ENCODE measurements around the gene CTDP1.

CTDP1 gene

GRCh38 chr18:79732721-79733025 is 53.1 kb downstream of the CTDP1 start:
- Histone ChIP-seq H3K4me1 (no peaks in the 10 kb centered on the region), H3K36me3 (peaks cover 86 to 100% (median 98%) of the 10 kb centered on the region in 11 experiments)

DNA sequence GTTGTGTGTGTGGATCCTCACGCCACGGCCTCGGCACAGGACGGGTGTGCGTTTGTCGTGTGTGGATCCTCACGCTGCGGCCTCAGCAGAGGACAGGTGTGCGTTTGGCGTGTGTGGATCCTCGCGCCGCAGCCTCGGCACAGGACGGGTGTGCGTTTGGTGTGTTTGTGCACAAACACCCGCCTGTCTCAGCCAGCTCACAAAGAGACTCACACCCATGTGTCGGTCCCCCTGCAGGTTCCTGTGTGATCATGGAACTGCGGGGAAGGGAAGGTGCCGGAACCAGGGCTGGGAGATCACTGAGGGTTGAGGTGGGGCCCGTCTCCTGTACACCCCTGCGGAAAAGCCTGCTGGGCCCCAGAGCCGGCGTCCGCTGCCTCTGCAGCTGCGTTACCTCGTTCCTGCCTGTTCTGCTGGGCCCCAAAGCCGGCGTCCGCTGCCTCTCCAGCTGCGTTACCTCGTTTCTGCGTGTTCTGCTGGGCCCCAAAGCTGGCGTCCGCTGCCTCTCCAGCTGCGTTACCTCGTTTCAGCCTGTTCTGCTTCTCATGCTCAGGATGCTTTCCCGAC is 53.6 kb downstream of the CTDP1 start:
- Histone ChIP-seq H4K20me1 (peaks cover 43 to 96% (median 78%) of the 10 kb centered on the region in 11 experiments; a peak in 21 of 22 replicates), H3K4me1 (no peaks in the 10 kb centered on the region), H3K36me3 (peaks cover 83 to 98% (median 96%) of the 10 kb centered on the region in 11 experiments)

More at GRCh38 chr18:79732721-79733025, 53.1 kb downstream of the CTDP1 start:
- no peak overlapping the region for H3K4me3 ChIP-seq
- peaks cover 43 to 96% (median 80%) of the 10 kb centered on the region in 11 experiments; a peak in 21 of 22 replicates for H4K20me1 ChIP-seq
- no peak overlapping the region for H3K4me2 ChIP-seq
- no peak overlapping the region for H3K27ac ChIP-seq
- H3K27me3 ChIP-seq, result peaks cover 0 to 14% (median 5%) of the 10 kb centered on the region in 11 experiments; a peak in 11 of 22 replicates
- no peak for TF ChIP-seq Cebpa-rat (IDR thresholded peaks at IDR 0.05)
- peaks cover 19 to 51% (median 24%) of the 10 kb centered on the region in 11 experiments for H3K9me3 ChIP-seq (replicated peaks in 1 of 11)
- H3K9ac ChIP-seq, result no peak overlapping the region

DNA sequence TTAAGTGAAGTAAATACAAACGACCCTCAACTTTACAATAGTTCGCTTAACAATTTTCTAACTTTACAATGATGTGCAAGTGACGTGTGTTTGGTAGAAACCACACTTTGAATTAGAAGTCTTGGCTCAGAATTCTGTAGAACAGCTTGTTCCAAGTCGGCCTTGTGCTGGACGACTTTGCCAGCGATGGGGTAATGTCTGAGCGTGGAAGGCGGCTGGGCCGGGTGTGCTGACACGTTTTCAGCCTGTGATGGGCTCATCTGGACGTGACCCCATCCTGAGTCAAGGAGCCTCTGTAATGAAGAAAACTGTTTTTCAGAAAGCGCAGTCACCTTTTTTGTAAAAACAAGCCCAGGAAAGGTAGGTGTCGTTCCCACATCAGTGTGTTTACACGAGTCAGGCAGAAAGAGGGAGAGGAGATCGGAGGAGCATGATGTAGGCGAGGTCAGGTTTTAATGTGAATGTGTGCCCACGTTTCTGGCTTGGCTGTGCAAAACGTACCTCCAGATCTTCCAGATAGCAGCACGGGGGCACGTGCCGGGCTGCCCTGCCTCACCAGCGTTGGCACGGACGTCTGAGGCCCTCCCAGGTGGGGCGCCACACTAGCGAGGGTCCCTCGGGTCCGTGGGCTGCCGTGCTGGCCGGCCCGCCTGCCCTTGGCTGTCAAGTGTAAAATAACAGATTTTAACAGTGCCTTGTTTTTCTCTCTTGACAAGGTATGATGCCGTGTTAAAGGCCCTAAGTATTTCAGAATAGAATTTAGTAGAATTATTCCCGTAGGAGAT is 54.6 kb downstream of the CTDP1 start:
- TF ChIP-seq Cebpa-rat (IDR thresholded peaks at IDR 0.05), result no peak
- H3K4me2 ChIP-seq, result no peak overlapping the region
- peaks cover 53 to 96% (median 78%) of the 10 kb centered on the region in 11 experiments; a peak in 21 of 22 replicates for H4K20me1 ChIP-seq
- H3K9ac ChIP-seq, result no peak overlapping the region
- H3K4me1 ChIP-seq, result no peaks in the 10 kb centered on the region
- peaks cover 0 to 28% (median 17%) of the 10 kb centered on the region in 11 experiments; a peak in 19 of 22 replicates for H3K27me3 ChIP-seq
- H3K4me3 ChIP-seq, result no peak overlapping the region
- H3K9me3 ChIP-seq (replicated peaks in 1 of 11), result peaks cover 19 to 45% (median 24%) of the 10 kb centered on the region in 11 experiments
- peaks cover 76 to 98% (median 96%) of the 10 kb centered on the region in 11 experiments for H3K36me3 ChIP-seq
- H3K27ac ChIP-seq, result no peak overlapping the region

More for the DNA sequence above, 53.6 kb downstream of the CTDP1 start:
- Histone ChIP-seq H3K27me3 (peaks cover 0 to 18% (median 8%) of the 10 kb centered on the region in 11 experiments; a peak in 18 of 22 replicates), H3K4me2 (no peak overlapping the region), H3K4me3 (no peak overlapping the region), H3K9me3 (replicated peaks in 1 of 11) (peaks cover 19 to 51% (median 24%) of the 10 kb centered on the region in 11 experiments), H3K9ac (no peak overlapping the region), H3K27ac (no peak overlapping the region)
- no peak for TF ChIP-seq Cebpa-rat (IDR thresholded peaks at IDR 0.05)

DNA sequence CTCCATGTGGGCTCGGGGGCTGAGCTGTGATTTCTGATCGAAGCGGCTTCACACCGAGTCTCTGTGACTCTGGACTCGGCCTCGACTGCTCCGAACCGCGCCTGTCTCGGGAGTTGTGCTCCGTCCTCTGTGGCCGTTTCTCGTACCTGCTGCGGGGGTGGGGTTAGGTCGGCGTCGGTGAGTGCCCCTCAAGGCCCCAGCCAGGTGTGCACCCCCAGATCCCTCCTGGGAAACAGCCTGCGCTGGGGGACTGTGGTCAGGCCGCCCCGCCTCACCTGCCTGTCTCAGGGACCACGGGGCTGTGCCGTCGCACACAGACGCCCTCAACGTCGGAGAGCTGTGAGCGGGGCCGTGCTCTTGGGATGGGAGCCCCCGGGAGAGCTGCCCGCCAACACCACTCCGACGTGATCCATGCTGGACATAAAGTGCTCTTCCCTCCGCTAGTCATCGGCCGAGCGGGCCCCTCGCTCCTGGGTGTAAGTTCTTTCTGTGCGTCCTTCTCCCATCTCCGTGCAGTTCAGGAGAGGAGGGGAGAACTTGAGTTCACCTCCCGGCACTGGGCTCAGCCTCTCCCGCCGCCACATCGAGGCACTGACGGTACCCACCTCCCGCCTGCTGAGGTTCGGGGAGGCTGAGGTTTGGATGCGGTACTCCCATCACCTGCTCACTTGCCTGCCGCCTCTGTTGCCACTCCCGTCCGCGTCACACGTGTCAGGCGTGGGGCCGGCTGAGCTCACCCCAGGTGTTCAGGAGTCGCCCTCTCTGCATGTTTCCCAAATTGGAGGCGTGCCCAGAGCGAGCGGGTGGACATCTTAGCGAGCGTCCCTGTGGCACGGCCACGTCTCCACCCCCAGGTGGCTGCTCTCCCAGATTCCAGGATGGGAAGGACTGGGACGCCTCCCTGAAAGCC is 55.7 kb downstream of the CTDP1 start:
- Histone ChIP-seq H3K4me1 (peaks cover under 1 to 4% (median 3%) of the 10 kb centered on the region in 10 experiments; a peak in 19 of 20 replicates), H3K9me3 (replicated peaks in 1 of 11) (peaks cover 19 to 33% (median 22%) of the 10 kb centered on the region in 11 experiments), H3K27me3 (peaks cover 0 to 35% (median 24%) of the 10 kb centered on the region in 11 experiments; a peak in 19 of 22 replicates), H3K27ac (no peak overlapping the region), H4K20me1 (peaks cover 61 to 96% (median 82%) of the 10 kb centered on the region in 11 experiments; a peak in 21 of 22 replicates), H3K36me3 (peaks cover 68 to 94% (median 89%) of the 10 kb centered on the region in 11 experiments), H3K4me3 (no peak overlapping the region), H3K4me2 (no peak overlapping the region), H3K9ac (no peak overlapping the region)
- TF ChIP-seq Cebpa-rat (IDR thresholded peaks at IDR 0.05), result no peak

DNA sequence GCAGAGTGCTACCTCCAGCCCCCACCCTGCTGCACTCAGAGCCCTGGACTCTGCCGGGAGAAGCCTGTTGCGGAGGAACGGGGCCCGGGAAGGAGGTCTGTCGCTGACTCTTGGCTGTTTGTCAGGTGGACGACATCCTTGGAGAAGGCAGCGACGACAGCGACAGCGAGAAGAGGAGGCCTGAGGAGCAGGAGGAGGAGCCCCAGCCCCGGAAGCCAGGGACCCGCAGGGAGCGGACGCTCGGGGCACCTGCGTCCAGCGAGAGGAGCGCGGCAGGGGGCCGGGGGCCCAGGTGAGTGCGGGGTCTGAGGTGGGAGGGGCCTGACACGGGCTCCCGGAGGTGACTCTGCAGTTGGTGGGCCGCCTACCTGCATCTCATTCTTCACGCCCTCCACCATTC is 56.6 kb downstream of the CTDP1 start:
- no peak overlapping the region for H3K4me2 ChIP-seq
- peaks cover 9 to 13% (median 12%) of the 10 kb centered on the region in 10 experiments for H3K4me1 ChIP-seq
- H3K27me3 ChIP-seq, result peaks cover 0 to 36% (median 27%) of the 10 kb centered on the region in 11 experiments; a peak in 19 of 22 replicates
- peaks cover 70 to 96% (median 86%) of the 10 kb centered on the region in 11 experiments; a peak in 21 of 22 replicates for H4K20me1 ChIP-seq
- peaks cover 10 to 24% (median 14%) of the 10 kb centered on the region in 11 experiments for H3K9me3 ChIP-seq (replicated peaks in 1 of 11)
- no peak overlapping the region for H3K9ac ChIP-seq
- H3K27ac ChIP-seq, result no peak overlapping the region
- H3K4me3 ChIP-seq, result no peak overlapping the region
- peaks cover 59 to 88% (median 80%) of the 10 kb centered on the region in 11 experiments for H3K36me3 ChIP-seq
- TF ChIP-seq Cebpa-rat (IDR thresholded peaks at IDR 0.05), result no peak

- Histone ChIP-seq H3K36me3 (peaks cover 53 to 88% (median 75%) of the 10 kb centered on the region in 11 experiments), H3K4me2 (no peak overlapping the region), H3K9ac (no peak overlapping the region), H4K20me1 (peaks cover 76 to 97% (median 92%) of the 10 kb centered on the region in 11 experiments; a peak in 21 of 22 replicates), H3K27ac (no peak overlapping the region), H3K4me1 (peaks cover 15 to 19% (median 18%) of the 10 kb centered on the region in 10 experiments), H3K27me3 (peaks cover 0 to 36% (median 27%) of the 10 kb centered on the region in 11 experiments; a peak in 19 of 22 replicates), H3K4me3 (no peak overlapping the region), H3K9me3 (replicated peaks in 1 of 11) (peaks cover 4 to 18% (median 7%) of the 10 kb centered on the region in 11 experiments)
- TF ChIP-seq Cebpa-rat (IDR thresholded peaks at IDR 0.05), result no peak
Measured at GRCh38 chr18:79736846-79737245, 57.2 kb downstream of the CTDP1 start.

DNA sequence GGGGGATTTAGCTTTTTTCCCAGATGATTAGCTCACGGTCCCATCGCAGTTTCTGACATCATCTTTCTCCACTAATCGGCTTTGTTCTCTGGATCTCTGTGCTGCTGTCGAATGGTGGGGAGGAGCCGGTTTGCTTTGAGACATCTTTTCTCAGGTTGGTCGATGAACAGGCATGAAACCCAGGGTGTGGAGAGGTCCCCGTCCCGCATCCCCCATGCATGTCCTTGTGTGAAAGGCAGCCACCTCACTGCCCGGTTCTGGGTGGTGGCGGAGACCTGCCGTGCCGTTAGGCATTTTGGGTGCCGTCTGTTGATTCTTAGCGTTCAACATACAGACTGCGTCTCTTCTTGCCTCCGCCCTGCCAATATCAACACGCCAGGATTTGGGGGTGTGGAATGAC is 57.8 kb downstream of the CTDP1 start:
- H4K20me1 ChIP-seq, result peaks cover 82 to 99% (median 96%) of the 10 kb centered on the region in 11 experiments; a peak in 21 of 22 replicates
- peaks cover 0 to 39% (median 31%) of the 10 kb centered on the region in 11 experiments; a peak in 19 of 22 replicates for H3K27me3 ChIP-seq
- peaks cover 0 to 12% (median 2%) of the 10 kb centered on the region in 11 experiments; a peak in 14 of 22 replicates for H3K9me3 ChIP-seq (replicated peaks in 1 of 11)
- no peak overlapping the region for H3K4me2 ChIP-seq
- H3K4me1 ChIP-seq, result peaks cover 17 to 25% (median 24%) of the 10 kb centered on the region in 10 experiments
- peaks cover 50 to 88% (median 75%) of the 10 kb centered on the region in 11 experiments for H3K36me3 ChIP-seq
- no peak overlapping the region for H3K9ac ChIP-seq
- H3K27ac ChIP-seq, result no peak overlapping the region
- no peak overlapping the region for H3K4me3 ChIP-seq
- no peak for TF ChIP-seq Cebpa-rat (IDR thresholded peaks at IDR 0.05)

GRCh38 chr18:79738041-79738461 is 58.4 kb downstream of the CTDP1 start:
- Histone ChIP-seq H3K36me3 (peaks cover 51 to 88% (median 75%) of the 10 kb centered on the region in 11 experiments), H3K4me3 (no peak overlapping the region), H3K4me1 (peaks cover 17 to 27% (median 25%) of the 10 kb centered on the region in 10 experiments), H4K20me1 (peaks cover 88 to 100% (median 98%) of the 10 kb centered on the region in 11 experiments; a peak in 21 of 22 replicates), H3K27ac (no peak overlapping the region), H3K4me2 (no peak overlapping the region), H3K27me3 (peaks cover 0 to 45% (median 36%) of the 10 kb centered on the region in 11 experiments; a peak in 19 of 22 replicates), H3K9me3 (replicated peaks in 1 of 11) (peaks cover 0 to 6% (median 0%) of the 10 kb centered on the region in 11 experiments; a peak in 5 of 22 replicates), H3K9ac (no peak overlapping the region)
- no peak for TF ChIP-seq Cebpa-rat (IDR thresholded peaks at IDR 0.05)
